Panc1 (cell line): ENCODE results near the gene C11orf52. TPM values are rescaled to one million over a fixed set of nuclear protein-coding genes. Genes with fewer than 3 reads are reported as not detected.

Experiments used
- ATAC-seq: fragments of 200-7000 bp; cut with Tn5 transposase; 2 replicates; pipeline ENCODE4 v1.9.1; 2020; ENCODE audit warnings: mild to moderate bottlenecking, moderate library complexity
- BruUV-seq: library from RNA; stranded (reverse); fragments of 400-500 nt; replicated peaks from 2 replicates; lab custom pipeline; 2021; lab: Mats Ljungman, UMichigan
- CTCF ChIA-PET: fragments of 300-600 bp; sonication (Branson Sonifier 250); formaldehyde crosslinking; loops from one replicate; lab custom pipeline; 2022; ENCODE audit warnings: antibody characterized with exemption; lab: Charles Lee
- POLR2A ChIA-PET: fragments of 300-600 bp; sonication (Branson Sonifier 250); formaldehyde crosslinking; loops from one replicate; lab custom pipeline; 2022; ENCODE audit warnings: antibody characterized with exemption; lab: Charles Lee
- DNase-seq: peaks from one replicate; pipeline ENCODE4 v3.0.0-alpha.2; 2010; ENCODE audit warnings: low read depth, low spot score
- H3K27ac ChIP-seq: 2 replicates; pipeline ENCODE4 v1.5.1; 2011; ENCODE audit warnings: mild to moderate bottlenecking, low read length, inconsistent platforms
- H3K27me3 ChIP-seq: fragments of 200-500 bp; sonication (Bioruptor generic); 2 replicates; pipeline ENCODE4 v1.6.0; 2014; ENCODE audit warnings: low read length, inconsistent platforms; ENCODE audit not compliant: control insufficient read depth, insufficient read depth
- H3K36me3 ChIP-seq: fragments of 200-500 bp; sonication (Bioruptor generic); 2 replicates; pipeline ENCODE4 v1.5.1; 2014; ENCODE audit warnings: inconsistent platforms, mild to moderate bottlenecking, low read length, moderate library complexity; ENCODE audit not compliant: control insufficient read depth, insufficient read depth
- H3K4me1 ChIP-seq: 2 replicates; pipeline ENCODE4 v1.5.1; 2011; ENCODE audit warnings: inconsistent platforms, mild to moderate bottlenecking, low read length, moderate library complexity; ENCODE audit not compliant: control insufficient read depth, insufficient read depth
- H3K4me3 ChIP-seq, 2 experiments: 2 replicates each; pipeline ENCODE4 v1.5.1; 2011 to 2012; ENCODE audit warnings: low read depth in 2 of 2, low read length in 2 of 2, mild to moderate bottlenecking in 2 of 2, inconsistent platforms in 1 of 2, moderate library complexity in 1 of 2
- H3K9me3 ChIP-seq: fragments of 200-500 bp; sonication (Bioruptor generic); 2 replicates; pipeline ENCODE4 v1.5.1; 2014; ENCODE audit warnings: low read depth, mild to moderate bottlenecking, inconsistent platforms, low read length, moderate library complexity; ENCODE audit not compliant: control insufficient read depth, insufficient read depth
- POLR2AphosphoS5 ChIP-seq: IDR thresholded peaks from 2 replicates; pipeline ENCODE4 v1.6.1; 2012; ENCODE audit warnings: mild to moderate bottlenecking, low read depth, low read length, moderate library complexity
- REST ChIP-seq, 2 experiments: IDR thresholded peaks; 2 replicates each; pipeline ENCODE4 v1.6.1; 2011 to 2012; ENCODE audit warnings: low read depth in 2 of 2, control low read depth in 1 of 2, low read length in 1 of 2, mild to moderate bottlenecking in 1 of 2, moderate library complexity in 1 of 2; ENCODE audit not compliant: insufficient read depth in 1 of 2
- SIN3A ChIP-seq: IDR thresholded peaks from 2 replicates; pipeline ENCODE4 v1.6.1; 2012; ENCODE audit warnings: low read depth, mild to moderate bottlenecking, low read length, moderate library complexity, borderline replicate concordance; ENCODE audit not compliant: insufficient read depth
- TCF7L2 ChIP-seq: IDR thresholded peaks from 2 replicates; pipeline ENCODE4 v1.6.1; 2011; ENCODE audit warnings: mild to moderate bottlenecking, low read depth, low read length, inconsistent platforms
- in situ Hi-C: cut with HindIII; loops from 2 replicates; pipeline ENCODE4 v1.10.0; 2016; ENCODE audit warnings: low sequenced_read_pairs, low pct_unique_long_range_greater_than_20kb
- intact Hi-C: fragments of 100-400 bp; cut with micrococcal nuclease; formaldehyde crosslinking; loops from one replicate; pipeline ENCODE4 v1.10.0; 2022; ENCODE audit not compliant: unreplicated experiment
- total RNA-seq: library from RNA; stranded (reverse); gene quantifications from one replicate; pipeline ENCODE4 v1.2.1, GENCODE V29; 2021; ENCODE audit not compliant: unreplicated experiment
- TF ChIP-seq, protein P1 (sequence below): fragments of 450-650 bp; IDR thresholded peaks from 2 replicates; pipeline ENCODE4 v1.5.1; 2017; ENCODE audit warnings: mild to moderate bottlenecking

The C11orf52 gene
- total RNA-seq, 1 experiment from 2014 or later = not detected

GRCh38 chr11:111933872-111934271, 15.2 kb downstream of the C11orf52 start:
- H3K4me1 ChIP-seq = peaks cover 19% of the 10 kb centered on the region
- no TSS peak for BruUV-seq
- POLR2A ChIA-PET = no interaction called here
- TF ChIP-seq POLR2AphosphoS5 (no peak), SIN3A (no peak), TCF7L2 (no peak)
- TF ChIP-seq, protein P1, sequence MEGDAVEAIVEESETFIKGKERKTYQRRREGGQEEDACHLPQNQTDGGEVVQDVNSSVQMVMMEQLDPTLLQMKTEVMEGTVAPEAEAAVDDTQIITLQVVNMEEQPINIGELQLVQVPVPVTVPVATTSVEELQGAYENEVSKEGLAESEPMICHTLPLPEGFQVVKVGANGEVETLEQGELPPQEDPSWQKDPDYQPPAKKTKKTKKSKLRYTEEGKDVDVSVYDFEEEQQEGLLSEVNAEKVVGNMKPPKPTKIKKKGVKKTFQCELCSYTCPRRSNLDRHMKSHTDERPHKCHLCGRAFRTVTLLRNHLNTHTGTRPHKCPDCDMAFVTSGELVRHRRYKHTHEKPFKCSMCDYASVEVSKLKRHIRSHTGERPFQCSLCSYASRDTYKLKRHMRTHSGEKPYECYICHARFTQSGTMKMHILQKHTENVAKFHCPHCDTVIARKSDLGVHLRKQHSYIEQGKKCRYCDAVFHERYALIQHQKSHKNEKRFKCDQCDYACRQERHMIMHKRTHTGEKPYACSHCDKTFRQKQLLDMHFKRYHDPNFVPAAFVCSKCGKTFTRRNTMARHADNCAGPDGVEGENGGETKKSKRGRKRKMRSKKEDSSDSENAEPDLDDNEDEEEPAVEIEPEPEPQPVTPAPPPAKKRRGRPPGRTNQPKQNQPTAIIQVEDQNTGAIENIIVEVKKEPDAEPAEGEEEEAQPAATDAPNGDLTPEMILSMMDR = no peak
- DNase-seq (no peak), ATAC-seq (no peak)
- H3K36me3 ChIP-seq = no peaks in the 10 kb centered on the region
- no peaks in the 10 kb centered on the region for H3K9me3 ChIP-seq
- in situ Hi-C loops (no loop called here), intact Hi-C loops (no loop called here)
- CTCF ChIA-PET = interaction anchor here (2.0 kb wide), 1 partner anchor 48 kb away, joined by 7 read pairs; no protein-coding TSS in a partner anchor
- no peak overlapping the region for H3K4me3 ChIP-seq
- no peak overlapping the region for H3K27ac ChIP-seq
- H3K27me3 ChIP-seq = no peaks in the 10 kb centered on the region

GRCh38 chr11:111934306-111934705, 15.6 kb downstream of the C11orf52 start:
- DNase-seq (no peak), ATAC-seq (no peak)
- intact Hi-C loops (no loop called here), in situ Hi-C loops (no loop called here)
- H3K27me3 ChIP-seq = no peaks in the 10 kb centered on the region
- BruUV-seq = no TSS peak
- H3K27ac ChIP-seq = no peak overlapping the region
- POLR2A ChIA-PET = no interaction called here
- CTCF ChIA-PET = interaction anchor here (2.0 kb wide), 1 partner anchor 47 kb away, joined by 7 read pairs; no protein-coding TSS in a partner anchor
- H3K9me3 ChIP-seq = no peaks in the 10 kb centered on the region
- H3K4me3 ChIP-seq = no peak overlapping the region
- no peak for TF ChIP-seq SIN3A
- no peak for TF ChIP-seq REST (IDR thresholded peaks at IDR 0.05; ENCODE audit: insufficient read depth in 1 of 2, low read depth in 2 of 2, low read length in 1 of 2)
- TF ChIP-seq, protein P1 = no peak
- TF ChIP-seq TCF7L2 = no peak
- TF ChIP-seq POLR2AphosphoS5 = no peak
- peaks cover 22% of the 10 kb centered on the region for H3K4me1 ChIP-seq
- H3K36me3 ChIP-seq = no peaks in the 10 kb centered on the region
